Measurements from ENCODE around the gene PIP4K2A.

- no peak for TF ChIP-seq CTCF (conservative IDR thresholded peaks at IDR 0.05; ENCODE audit: low read length)
- no peak for TF ChIP-seq EZH2phosphoT487 (IDR thresholded peaks at IDR 0.05; ENCODE audit: borderline replicate concordance)
These were observed 179.4 kb downstream of the PIP4K2A start for GRCh38 chr10:22534849-22535604.

Data from Loucy (cell line).